Body of pancreas (tissue), 4 donors: ENCODE data around the gene FAM217B. TPM values are rescaled to one million over a fixed set of nuclear protein-coding genes. Genes with fewer than 3 reads are reported as not detected.

Experiments used
- ATAC-seq: fragments of 150-250 bp; one replicate; pipeline ENCODE4 v1.9.1; 2016
- DNase-seq, 4 donors: peaks; one replicate each; pipeline ENCODE4 v3.0.0-alpha.2; 2019
- H3K27ac ChIP-seq, 4 donors: fragments of 200-600 bp; sonication (generic); 1 replicate in 3 of 4; 2 replicates in 1 of 4; pipeline versions ENCODE4 v1.5.1 to v1.6.1; 2016 to 2019; ENCODE audit warnings: mild to moderate bottlenecking in 1 of 4, mixed read lengths in 1 of 4, moderate library complexity in 1 of 4
- H3K27me3 ChIP-seq, 2 donors: fragments of 200-600 bp; sonication (generic); one replicate each; pipeline ENCODE4 v1.6.0; 2016; ENCODE audit warnings: mild to moderate bottlenecking in 1 of 2
- H3K36me3 ChIP-seq, 2 donors: fragments of 200-600 bp; sonication (generic); replicated peaks in 1 of 2; 2 replicates each; pipeline ENCODE4 v1.5.1; 2016; ENCODE audit warnings: low read depth in 2 of 2; ENCODE audit not compliant: insufficient read depth in 1 of 2
- H3K4me1 ChIP-seq: fragments of 200-600 bp; sonication (generic); one replicate; pipeline ENCODE4 v1.6.0; 2016
- H3K4me3 ChIP-seq, 2 donors: fragments of 200-600 bp; sonication (generic); 1 replicate in 1 of 2; 2 replicates in 1 of 2; pipeline ENCODE4 v1.5.1; 2016 to 2019
- H3K9me3 ChIP-seq, 3 donors: fragments of 200-600 bp; sonication (generic); 1 replicate in 2 of 3; 2 replicates in 1 of 3; pipeline ENCODE4 v1.5.1; 2016
- POLR2A ChIP-seq, 3 donors: fragments of 450-650 bp; IDR thresholded peaks; one replicate each; pipeline ENCODE4 v1.6.1; 2016; ENCODE audit warnings: antibody characterized with exemption in 3 of 3, mild to moderate bottlenecking in 2 of 3
- WGBS, 2 donors: methylation state at CpG; one replicate each; pipeline ENCODE4 v1.1.5; 2017; 5-methylcytosine and 5-hydroxymethylcytosine counted together
- intact Hi-C: fragments of 100-400 bp; cut with DNase I; formaldehyde crosslinking; loops from one replicate; pipeline ENCODE4 v1.15.1; 2023
- total RNA-seq, 2 donors: library from RNA; depleted of rRNA; stranded (reverse); fragments of >200 nt; gene quantifications; one replicate each; pipeline ENCODE4 v1.1.0, GENCODE V29; 2016
- TF ChIP-seq, protein P1 (sequence below), 7 experiments: fragments of 450-650 bp in 4 of 7; fragments of 200-600 bp in 3 of 7; sonication (generic) in 3 of 7; IDR thresholded peaks; one replicate each; pipeline ENCODE4 v1.5.1; 2016 to 2019; ENCODE audit warnings: antibody characterized with exemption in 7 of 7

The FAM217B gene
- total RNA-seq, 2 donors from 2014 or later, result 2.6 to 3.6 TPM

DNA sequence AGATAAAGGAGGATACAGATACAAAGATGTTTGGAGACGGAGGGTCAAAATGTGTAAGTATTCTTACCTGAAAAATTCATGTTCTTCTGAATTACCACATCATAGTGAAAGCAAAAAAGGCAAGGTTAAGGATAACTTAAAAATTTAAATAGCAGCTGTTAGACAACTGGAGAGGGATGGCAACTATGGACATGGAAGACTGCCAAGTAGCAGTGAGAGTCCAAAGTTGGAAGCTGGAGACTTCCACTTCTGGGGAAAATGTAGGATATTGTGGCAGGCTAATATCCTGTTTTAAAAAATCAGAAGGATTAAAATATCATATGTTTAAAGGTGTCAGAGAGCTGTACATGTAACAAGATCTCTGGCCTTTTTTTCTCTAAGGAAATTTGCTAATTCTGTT, 36.6 kb upstream of the FAM217B start:
- no peaks in the 10 kb centered on the region for H3K36me3 ChIP-seq
- DNase-seq (no peak), ATAC-seq (no peak)
- H3K27me3 ChIP-seq, result no peaks in the 10 kb centered on the region
- TF ChIP-seq POLR2A (IDR thresholded peaks at IDR 0.05), result no peak
- TF ChIP-seq, protein P1, sequence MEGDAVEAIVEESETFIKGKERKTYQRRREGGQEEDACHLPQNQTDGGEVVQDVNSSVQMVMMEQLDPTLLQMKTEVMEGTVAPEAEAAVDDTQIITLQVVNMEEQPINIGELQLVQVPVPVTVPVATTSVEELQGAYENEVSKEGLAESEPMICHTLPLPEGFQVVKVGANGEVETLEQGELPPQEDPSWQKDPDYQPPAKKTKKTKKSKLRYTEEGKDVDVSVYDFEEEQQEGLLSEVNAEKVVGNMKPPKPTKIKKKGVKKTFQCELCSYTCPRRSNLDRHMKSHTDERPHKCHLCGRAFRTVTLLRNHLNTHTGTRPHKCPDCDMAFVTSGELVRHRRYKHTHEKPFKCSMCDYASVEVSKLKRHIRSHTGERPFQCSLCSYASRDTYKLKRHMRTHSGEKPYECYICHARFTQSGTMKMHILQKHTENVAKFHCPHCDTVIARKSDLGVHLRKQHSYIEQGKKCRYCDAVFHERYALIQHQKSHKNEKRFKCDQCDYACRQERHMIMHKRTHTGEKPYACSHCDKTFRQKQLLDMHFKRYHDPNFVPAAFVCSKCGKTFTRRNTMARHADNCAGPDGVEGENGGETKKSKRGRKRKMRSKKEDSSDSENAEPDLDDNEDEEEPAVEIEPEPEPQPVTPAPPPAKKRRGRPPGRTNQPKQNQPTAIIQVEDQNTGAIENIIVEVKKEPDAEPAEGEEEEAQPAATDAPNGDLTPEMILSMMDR (IDR thresholded peaks at IDR 0.05), result no peak
- WGBS, 2 donors, result 86% methylated on average over 1 of the region's 1 CpG
- no peak overlapping the region for H3K4me3 ChIP-seq
- H3K4me1 ChIP-seq, result no peaks in the 10 kb centered on the region
- no peaks in the 10 kb centered on the region for H3K9me3 ChIP-seq
- H3K27ac ChIP-seq, result no peak overlapping the region
- intact Hi-C loops, result no loop called here

DNA sequence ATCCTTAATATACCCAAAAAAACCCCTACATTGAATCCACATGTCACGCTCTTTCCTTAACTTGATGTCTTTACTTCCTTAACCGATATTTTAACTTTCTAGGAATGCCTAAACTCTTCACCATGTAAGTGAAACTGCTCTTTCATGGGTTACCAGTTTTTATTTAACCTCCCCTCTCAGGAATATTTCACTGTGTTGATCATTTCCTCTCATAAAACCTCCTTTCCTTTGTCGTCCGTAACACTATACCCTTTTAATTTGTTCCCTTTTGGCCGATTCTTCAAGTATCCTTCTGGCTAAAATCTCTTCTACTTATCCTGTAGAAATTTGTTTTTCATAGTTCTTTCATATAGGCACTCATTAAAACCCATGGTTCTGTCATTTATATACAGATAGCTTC, 31.3 kb upstream of the FAM217B start:
- ATAC-seq (no peak), DNase-seq (no peak)
- intact Hi-C loops, result no loop called here
- Histone ChIP-seq H3K4me3 (no peak overlapping the region), H3K9me3 (no peaks in the 10 kb centered on the region), H3K27ac (no peak overlapping the region), H3K27me3 (no peaks in the 10 kb centered on the region), H3K4me1 (no peaks in the 10 kb centered on the region), H3K36me3 (no peaks in the 10 kb centered on the region)
- WGBS, 2 donors, result 90 to 92% methylated on average over 5 of the region's 5 CpGs
- no peak for TF ChIP-seq POLR2A (IDR thresholded peaks at IDR 0.05)
- TF ChIP-seq, protein P1 (IDR thresholded peaks at IDR 0.05), result no peak

GRCh38 chr20:59911041-59911440, 29.1 kb upstream of the FAM217B start:
- no peaks in the 10 kb centered on the region for H3K27me3 ChIP-seq
- H3K36me3 ChIP-seq, result no peaks in the 10 kb centered on the region
- no peak overlapping the region for H3K4me3 ChIP-seq
- DNase-seq, result no peak
- intact Hi-C loops, result no loop called here
- no peaks in the 10 kb centered on the region for H3K4me1 ChIP-seq
- no peak for ATAC-seq
- WGBS, 2 donors, result 66 to 69% methylated on average over 2 of the region's 2 CpGs
- TF ChIP-seq, protein P1 (IDR thresholded peaks at IDR 0.05), result no peak
- no peak for TF ChIP-seq POLR2A (IDR thresholded peaks at IDR 0.05)
- no peak overlapping the region for H3K27ac ChIP-seq
- no peaks in the 10 kb centered on the region for H3K9me3 ChIP-seq

DNA sequence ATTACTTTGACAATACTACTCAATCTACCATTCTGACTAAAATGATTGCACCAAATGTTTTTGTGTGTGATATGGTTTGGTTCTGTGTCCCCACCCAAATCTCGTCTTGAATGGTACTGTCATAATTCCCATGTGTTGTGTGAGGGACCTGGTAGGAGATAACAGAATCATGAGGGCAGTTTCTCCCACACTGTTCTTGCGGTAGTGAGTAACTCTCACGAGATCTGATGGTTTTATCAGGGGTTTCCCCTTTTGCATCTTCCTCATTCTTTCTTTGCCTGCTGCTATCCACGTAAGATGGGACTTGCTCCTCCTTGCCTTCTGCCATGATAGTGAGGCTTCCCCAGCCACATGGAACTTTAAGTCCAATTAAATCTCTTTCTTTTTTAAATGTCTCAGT, 27.6 kb upstream of the FAM217B start:
- Histone ChIP-seq H3K4me1 (no peaks in the 10 kb centered on the region), H3K27me3 (no peaks in the 10 kb centered on the region), H3K36me3 (no peaks in the 10 kb centered on the region), H3K27ac (no peak overlapping the region), H3K9me3 (no peaks in the 10 kb centered on the region), H3K4me3 (no peak overlapping the region)
- DNase-seq (no peak), ATAC-seq (no peak)
- intact Hi-C loops, result no loop called here
- no peak for TF ChIP-seq POLR2A (IDR thresholded peaks at IDR 0.05)
- TF ChIP-seq, protein P1 (IDR thresholded peaks at IDR 0.05), result no peak
- WGBS, 2 donors, result 83 to 92% methylated on average over 4 of the region's 4 CpGs

DNA sequence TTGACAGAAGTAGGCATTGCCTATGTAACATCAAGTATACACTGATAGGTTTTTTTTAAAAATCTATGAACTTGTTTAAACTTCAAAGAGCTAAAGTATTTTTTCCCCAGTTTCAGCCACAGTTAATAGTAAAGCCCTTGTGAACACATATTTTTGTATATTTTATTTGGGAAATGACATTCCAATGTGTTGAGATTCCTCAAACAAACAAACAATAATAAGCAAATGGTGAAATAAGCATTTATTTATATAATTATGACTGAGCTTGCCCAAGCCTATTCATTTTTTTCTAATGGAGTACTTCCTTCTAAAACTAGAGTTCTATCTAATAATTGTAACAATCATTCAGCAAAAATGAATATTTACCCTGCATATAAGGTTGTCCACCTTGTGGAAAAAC, 19.2 kb upstream of the FAM217B start:
- DNase-seq, result no peak
- Histone ChIP-seq H3K9me3 (no peaks in the 10 kb centered on the region), H3K27ac (no peak overlapping the region), H3K4me1 (peaks cover 33% of the 10 kb centered on the region), H3K27me3 (no peaks in the 10 kb centered on the region), H3K36me3 (no peaks in the 10 kb centered on the region), H3K4me3 (no peak overlapping the region)
- no peak for ATAC-seq
- no peak for TF ChIP-seq POLR2A (IDR thresholded peaks at IDR 0.05)
- TF ChIP-seq, protein P1 (IDR thresholded peaks at IDR 0.05), result no peak
- intact Hi-C loops, result no loop called here
